Muscle layer of colon (tissue), 2 donors: Measurements from ENCODE around the gene ATP9A.
A peak's percentile ranks its signal among the peaks of the same experiment; 100 is the strongest.
"Not testable (repeated sequence)": the region's sequence is repeated elsewhere in the genome, so short reads cannot be mapped to it uniquely, and the experiment has no call there.

Experiments
- H3K27ac ChIP-seq: one replicate; pipeline ENCODE4 v1.7.0; 2013; ENCODE audit warnings: low read depth, mild to moderate bottlenecking, low read length, moderate library complexity
- H3K27me3 ChIP-seq, 2 donors: one replicate each; pipeline ENCODE4 v1.7.0; 2013; ENCODE audit warnings: low read length in 2 of 2, mild to moderate bottlenecking in 2 of 2; ENCODE audit not compliant: insufficient read depth in 2 of 2, control insufficient read depth in 1 of 2
- H3K36me3 ChIP-seq: one replicate; pipeline ENCODE4 v1.7.0; 2013; ENCODE audit warnings: mild to moderate bottlenecking, low read length; ENCODE audit not compliant: insufficient read depth
- H3K4me1 ChIP-seq: one replicate; pipeline ENCODE4 v1.7.0; 2013; ENCODE audit warnings: mild to moderate bottlenecking, low read length; ENCODE audit not compliant: insufficient read depth
- H3K4me3 ChIP-seq, 2 donors: one replicate each; pipeline ENCODE4 v1.7.0; 2013; ENCODE audit warnings: low read length in 2 of 2, low read depth in 1 of 2, mild to moderate bottlenecking in 1 of 2, moderate library complexity in 1 of 2
- H3K9ac ChIP-seq: one replicate; pipeline ENCODE4 v1.7.0; 2013; ENCODE audit warnings: low read length
- H3K9me3 ChIP-seq: one replicate; pipeline ENCODE4 v1.7.0; 2013; ENCODE audit warnings: mild to moderate bottlenecking, low read length
- donor health status: abdominal sarcoma.
- donor health status: Adenocarcinoma of cecum.

ATP9A gene

DNA sequence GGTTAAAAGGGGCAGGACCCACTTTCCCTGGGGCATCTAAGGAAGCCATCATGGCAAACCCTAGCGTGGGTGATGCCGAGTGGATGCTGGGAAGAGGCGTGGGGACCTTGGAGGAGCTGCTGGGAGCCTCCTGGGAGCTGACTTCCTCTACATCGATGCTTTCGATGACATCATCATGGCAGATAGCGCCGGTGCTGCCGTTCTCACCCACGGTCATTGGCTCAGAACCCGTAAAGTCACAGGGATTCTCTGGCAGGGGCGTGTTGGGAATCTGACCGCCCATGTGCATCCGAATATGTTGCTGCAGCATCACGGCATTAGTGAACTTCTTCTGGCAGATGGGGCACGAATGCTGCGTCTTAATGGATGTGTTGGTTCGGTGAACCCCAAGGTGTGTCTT is 22.1 kb upstream of the ATP9A start:
- H3K36me3 ChIP-seq: no peaks in the 10 kb centered on the region
- H3K4me3 ChIP-seq: no peak overlapping the region
- no peak overlapping the region for H3K27ac ChIP-seq
- no peaks in the 10 kb centered on the region for H3K9me3 ChIP-seq
- H3K9ac ChIP-seq: no peak overlapping the region
- H3K27me3 ChIP-seq: no peaks in the 10 kb centered on the region
- no peaks in the 10 kb centered on the region for H3K4me1 ChIP-seq

DNA sequence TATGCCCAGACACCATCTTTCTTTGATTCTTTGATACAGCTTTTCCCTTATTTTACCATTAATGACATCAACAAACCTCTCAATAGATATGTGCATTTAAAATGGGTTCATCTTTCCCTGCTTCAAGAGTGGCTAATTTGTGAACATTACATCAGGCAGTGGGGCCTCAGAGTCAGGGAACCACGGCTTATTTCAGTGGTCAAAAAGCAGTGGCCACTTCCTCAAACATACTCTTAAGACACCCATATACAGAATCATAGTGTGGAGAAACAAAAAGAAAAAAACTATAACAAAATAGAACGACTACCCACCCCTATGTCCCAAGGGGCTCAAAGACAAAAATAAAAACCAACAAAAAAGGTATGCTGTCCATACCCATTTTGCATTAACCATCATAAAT is 21.2 kb upstream of the ATP9A start:
- Histone ChIP-seq H3K36me3 (no peaks in the 10 kb centered on the region), H3K27ac (no peak overlapping the region), H3K9ac (no peak overlapping the region), H3K4me1 (no peaks in the 10 kb centered on the region), H3K27me3 (no peaks in the 10 kb centered on the region), H3K4me3 (no peak overlapping the region), H3K9me3 (no peaks in the 10 kb centered on the region)

DNA sequence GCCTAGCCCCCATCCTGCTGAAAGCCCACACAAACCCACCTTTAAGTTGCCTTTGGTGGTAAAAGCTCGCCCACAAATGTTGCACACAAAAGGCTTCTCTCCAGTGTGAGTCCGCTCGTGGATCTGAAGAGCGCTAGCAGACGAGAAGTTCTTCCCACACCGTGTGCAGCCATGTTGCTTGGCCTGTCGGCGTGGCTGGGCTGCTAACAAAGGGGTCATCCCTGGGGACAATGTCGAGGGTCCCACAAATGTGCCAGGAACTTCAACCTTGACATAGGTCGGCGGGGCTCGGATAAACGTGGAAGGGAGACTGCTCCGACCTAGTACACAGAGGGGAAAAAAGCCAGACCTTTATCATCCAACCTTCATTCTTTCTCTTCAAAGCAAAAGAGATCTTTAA is 20.6 kb upstream of the ATP9A start:
- H3K27ac ChIP-seq: no peak overlapping the region
- no peak overlapping the region for H3K4me3 ChIP-seq
- no peaks in the 10 kb centered on the region for H3K36me3 ChIP-seq
- no peaks in the 10 kb centered on the region for H3K4me1 ChIP-seq
- no peaks in the 10 kb centered on the region for H3K9me3 ChIP-seq
- no peaks in the 10 kb centered on the region for H3K27me3 ChIP-seq
- no peak overlapping the region for H3K9ac ChIP-seq

DNA sequence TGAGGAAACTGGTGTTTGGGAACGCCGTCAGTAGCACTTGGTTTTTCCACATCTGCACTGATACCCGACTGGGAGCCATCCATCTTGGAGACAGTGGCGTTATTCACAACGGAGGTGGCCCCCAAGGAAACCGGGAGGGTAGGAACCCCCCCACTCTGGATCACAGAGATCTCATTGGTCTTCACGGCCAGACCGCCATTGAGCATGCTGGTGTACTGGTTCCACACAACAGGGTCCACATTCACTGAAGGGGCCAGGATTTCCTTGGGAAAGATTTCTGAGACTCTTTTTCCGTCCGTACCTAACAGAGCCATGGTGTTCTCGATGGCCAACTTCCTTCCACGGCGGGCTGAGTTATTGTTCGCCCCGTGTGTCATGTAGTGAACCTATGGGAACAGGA is 16.1 kb upstream of the ATP9A start:
- H3K9me3 ChIP-seq: no peaks in the 10 kb centered on the region

DNA sequence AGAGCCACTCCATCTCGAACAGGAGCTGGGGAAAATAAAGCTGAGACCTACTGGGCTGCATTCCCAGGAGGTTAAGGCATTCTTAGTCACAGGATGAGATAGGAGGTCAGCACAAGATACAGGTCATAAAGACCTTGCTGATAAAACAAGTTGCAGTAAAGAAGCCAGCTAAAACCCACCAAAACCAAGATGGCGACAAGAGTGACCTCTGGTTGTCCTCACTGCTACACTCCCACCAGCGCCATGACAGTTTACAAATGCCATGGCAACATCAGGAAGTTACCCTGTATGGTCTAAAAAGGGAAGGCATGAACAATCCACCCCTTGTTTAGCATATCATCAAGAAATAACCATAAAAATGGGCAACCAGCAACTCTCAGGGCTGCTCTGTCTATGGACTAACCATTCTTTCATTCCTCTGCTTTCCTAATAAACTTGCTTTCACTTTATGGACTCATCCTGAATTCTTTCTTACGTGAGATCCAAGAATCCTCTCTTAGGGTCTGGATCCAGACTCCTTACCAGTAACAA is 10.1 kb upstream of the ATP9A start:
- H3K27me3 ChIP-seq, H3K9ac ChIP-seq, H3K4me3 ChIP-seq, H3K36me3 ChIP-seq, H3K9me3 ChIP-seq, H3K27ac ChIP-seq, H3K4me1 ChIP-seq: not testable (repeated sequence)

More for the DNA sequence above, 16.1 kb upstream of the ATP9A start:
- no peak overlapping the region for H3K9ac ChIP-seq
- no peaks in the 10 kb centered on the region for H3K36me3 ChIP-seq
- H3K4me3 ChIP-seq: no peak overlapping the region
- H3K27ac ChIP-seq: no peak overlapping the region
- H3K4me1 ChIP-seq: no peaks in the 10 kb centered on the region
- no peaks in the 10 kb centered on the region for H3K27me3 ChIP-seq

DNA sequence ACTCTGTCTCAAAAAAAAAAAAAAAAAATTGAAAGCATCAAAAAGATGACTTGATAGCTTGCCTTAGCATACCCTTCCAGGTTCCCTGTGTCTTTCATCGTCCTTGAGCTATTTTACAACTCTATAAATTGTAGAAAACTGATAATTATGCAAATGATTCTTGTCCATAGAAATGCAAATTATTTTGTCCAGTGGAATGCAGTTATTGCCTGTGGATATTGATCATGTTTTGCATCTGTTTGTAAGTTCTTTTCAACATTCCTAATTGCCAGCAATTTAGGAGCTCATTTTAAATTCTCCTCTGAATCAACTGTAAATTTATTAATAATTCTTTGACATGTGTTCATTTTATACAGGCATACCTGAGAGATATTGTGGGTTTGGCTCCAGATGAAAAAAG is 7.1 kb upstream of the ATP9A start:
- Histone ChIP-seq H3K27ac (no peak overlapping the region), H3K9me3 (no peaks in the 10 kb centered on the region), H3K4me3 (no peak overlapping the region), H3K27me3 (no peaks in the 10 kb centered on the region), H3K9ac (no peak overlapping the region), H3K36me3 (no peaks in the 10 kb centered on the region), H3K4me1 (no peaks in the 10 kb centered on the region)

DNA sequence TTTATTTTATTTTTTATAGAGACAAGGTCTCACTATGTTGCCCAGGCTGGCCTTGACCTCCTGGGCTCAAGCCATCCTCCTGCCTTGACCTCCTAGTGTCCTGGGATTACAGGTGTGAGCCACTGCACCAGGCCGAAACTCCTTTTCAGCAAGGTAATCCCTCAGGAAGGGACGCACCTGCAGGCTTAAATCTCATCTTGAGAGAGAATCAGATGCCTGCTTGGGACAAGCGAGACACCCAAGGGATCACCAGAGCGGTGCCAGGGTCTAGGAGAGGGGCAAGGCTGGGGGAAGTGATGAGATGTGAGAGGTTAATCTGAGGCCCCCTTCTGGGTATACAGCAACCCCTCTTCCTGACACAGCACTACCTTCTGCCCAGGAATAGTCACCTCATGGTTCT is 4.0 kb upstream of the ATP9A start:
- H3K27me3 ChIP-seq: no peaks in the 10 kb centered on the region
- peaks cover 4% of the 10 kb centered on the region for H3K4me1 ChIP-seq
- H3K9me3 ChIP-seq: no peaks in the 10 kb centered on the region
- H3K27ac ChIP-seq: no peak overlapping the region
- no peaks in the 10 kb centered on the region for H3K36me3 ChIP-seq
- no peak overlapping the region for H3K9ac ChIP-seq
- H3K4me3 ChIP-seq: no peak overlapping the region

DNA sequence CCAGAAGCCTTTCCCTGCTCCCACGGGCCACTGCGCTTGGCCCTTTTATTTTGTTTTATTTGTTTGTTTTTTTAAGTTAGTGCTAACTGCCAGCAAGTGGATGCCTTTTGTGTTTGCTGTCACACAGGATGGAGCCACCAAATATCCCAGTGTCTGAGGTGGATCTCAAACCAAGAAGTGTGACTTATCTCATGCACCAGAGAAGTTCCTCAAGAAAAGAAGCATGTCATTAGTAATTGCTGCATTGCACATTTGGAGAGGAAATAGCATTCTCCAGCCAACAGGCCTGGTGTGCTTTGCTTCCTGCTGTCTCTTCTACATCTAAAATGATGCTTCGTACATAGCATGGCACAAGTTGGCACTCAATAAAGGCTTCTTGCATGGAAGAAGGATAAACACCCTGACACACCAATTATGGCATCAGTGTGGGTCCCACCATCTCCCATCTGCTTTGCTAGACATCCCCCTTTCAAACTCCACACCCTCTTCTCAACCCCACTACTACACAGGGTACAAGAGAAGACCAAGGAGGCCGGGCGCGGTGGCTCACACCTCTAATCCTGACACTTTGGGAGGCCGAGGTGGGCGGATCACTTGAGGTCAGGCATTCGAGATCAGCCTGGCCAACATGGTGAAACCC is 1.9 kb upstream of the ATP9A start:
- Histone ChIP-seq H3K9ac (no peak overlapping the region), H3K36me3 (no peaks in the 10 kb centered on the region), H3K27me3 (no peaks in the 10 kb centered on the region), H3K4me3 (no peak overlapping the region), H3K9me3 (no peaks in the 10 kb centered on the region), H3K27ac (no peak overlapping the region), H3K4me1 (peaks cover 4% of the 10 kb centered on the region)

DNA sequence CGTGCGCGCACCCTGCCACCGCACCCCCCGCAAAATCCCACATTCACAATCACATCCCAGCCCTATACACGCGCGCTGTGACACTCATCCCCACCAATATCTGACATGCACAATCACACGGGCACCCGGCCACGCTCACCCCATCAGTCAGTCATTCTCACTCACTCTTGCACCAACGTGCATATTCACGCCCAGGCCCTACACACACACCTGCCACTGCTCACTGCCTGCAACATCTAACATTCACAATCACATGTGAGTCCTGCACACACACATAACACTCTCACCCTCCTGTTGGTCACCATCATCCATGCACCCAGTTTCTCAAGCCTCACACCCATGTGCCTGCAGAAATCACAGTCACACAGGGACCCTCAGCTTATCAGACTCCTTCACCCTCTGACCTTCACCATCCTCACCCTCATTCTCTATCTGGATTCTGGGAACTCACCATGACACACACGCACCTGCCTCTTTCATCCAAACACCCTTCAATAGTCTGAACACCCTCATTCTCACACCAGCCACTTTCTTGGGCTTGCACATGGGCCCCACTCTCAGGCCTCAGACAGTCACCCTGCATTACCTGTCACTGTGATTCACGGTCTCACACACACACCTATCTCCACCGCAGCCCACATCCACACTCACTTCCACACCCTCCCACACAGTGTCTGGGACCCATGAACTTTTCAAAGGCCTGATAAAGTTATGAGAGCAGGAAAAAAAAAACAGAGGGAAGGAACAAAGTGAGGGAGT is 748 bp upstream of the ATP9A start:
- Histone ChIP-seq H3K4me1 (peaks cover 4% of the 10 kb centered on the region), H3K36me3 (no peaks in the 10 kb centered on the region), H3K9me3 (no peaks in the 10 kb centered on the region), H3K9ac (no peak overlapping the region), H3K27ac (no peak overlapping the region), H3K4me3 (peak overlapping the region in 1 of 2 donors; percentile 37), H3K27me3 (no peaks in the 10 kb centered on the region)

DNA sequence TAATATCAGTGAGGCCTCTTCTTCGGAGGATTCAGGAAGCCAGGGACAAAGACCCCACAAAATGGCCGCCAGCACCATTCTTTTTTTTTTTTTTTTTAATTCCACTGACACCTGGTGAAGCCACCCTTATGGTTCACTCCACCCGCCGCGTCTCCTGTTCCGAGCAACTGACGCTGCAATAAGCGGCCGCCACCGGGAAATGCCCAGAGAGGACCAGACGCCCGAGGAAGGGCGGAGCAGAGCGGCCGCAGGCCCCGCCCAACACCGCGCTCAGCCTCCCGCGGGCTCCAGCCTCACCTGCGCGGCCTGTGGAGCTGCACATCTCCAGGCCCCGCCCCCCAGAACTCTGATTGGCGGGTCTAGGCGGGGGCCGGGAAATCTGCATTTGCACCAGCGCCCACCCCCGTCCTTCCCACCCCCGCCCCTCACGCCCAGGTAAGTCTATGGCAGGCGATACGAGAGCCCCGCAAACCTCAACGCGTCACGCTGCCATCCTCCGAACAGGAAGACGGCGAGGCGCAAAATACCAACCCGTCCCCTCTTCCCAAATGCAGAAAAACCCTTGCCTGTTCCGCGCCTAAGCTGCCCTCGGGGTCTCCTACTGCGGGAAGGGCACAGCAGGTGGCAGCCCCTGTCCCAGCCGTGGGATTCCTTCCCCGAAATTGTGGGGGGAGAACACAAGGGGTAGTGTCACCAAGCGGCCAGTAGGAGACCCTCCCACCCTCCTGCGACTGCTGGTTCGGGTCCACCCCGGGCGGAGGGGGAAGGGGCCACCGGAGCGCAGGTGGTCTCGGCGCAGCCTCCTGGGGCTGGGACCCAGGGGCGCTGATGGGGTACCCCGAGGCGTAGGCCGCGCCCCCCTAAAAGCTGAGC is 960 bp downstream of the ATP9A start:
- Histone ChIP-seq H3K9ac (peak overlapping the region; percentile 57), H3K9me3 (no peaks in the 10 kb centered on the region), H3K27ac (peak overlapping the region; percentile 56), H3K4me1 (peaks cover 4% of the 10 kb centered on the region), H3K27me3 (no peaks in the 10 kb centered on the region), H3K36me3 (no peaks in the 10 kb centered on the region), H3K4me3 (peak overlapping the region; percentile 68 to 86)

DNA sequence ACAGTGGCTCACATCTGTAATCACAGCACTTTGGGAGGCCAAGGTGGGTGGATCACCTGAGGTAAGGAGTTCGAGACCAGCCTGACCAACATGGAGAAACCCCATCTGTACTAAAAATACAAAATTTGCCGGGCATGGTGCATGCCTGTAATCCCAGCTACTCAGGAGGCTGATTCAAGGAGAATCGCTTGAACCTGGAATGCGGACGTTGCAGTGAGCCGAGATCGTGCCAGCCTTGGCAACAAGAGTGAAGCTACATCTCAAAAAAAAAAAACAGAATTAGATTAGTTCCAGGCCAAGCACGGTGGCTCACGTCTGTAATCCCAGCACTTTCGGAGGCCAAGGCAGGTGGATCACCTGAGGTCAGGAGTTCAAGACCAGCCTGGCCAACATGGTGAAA is 2.8 kb downstream of the ATP9A start:
- H3K9me3 ChIP-seq, H3K36me3 ChIP-seq, H3K27me3 ChIP-seq, H3K9ac ChIP-seq, H3K27ac ChIP-seq, H3K4me1 ChIP-seq, H3K4me3 ChIP-seq: not testable (repeated sequence)
